ENCODE data around the gene RFWD3.

Gene RFWD3

DNA sequence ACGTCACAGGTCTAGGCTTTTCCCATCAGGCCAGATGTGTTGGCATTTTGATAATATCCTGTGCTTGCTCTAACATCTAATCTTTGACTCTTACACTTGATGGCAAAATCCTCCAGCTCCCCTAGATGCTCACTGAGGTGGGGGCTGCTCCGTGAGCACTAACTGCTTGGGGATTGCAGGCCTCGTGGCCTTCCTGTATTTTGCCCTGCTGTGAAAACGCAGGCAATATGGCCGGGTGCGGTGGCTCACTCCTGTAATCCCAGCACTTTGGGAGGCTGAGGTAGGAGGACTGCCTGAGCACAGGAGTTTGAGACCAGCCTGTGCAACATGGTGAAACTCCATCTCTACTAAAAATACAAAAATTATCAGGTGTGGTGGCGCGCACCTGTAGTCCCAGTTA lies 43.7 kb upstream of the RFWD3 start:
- no peak overlapping the region for H3K18ac ChIP-seq (ENCODE audit: low read length)
- H3K36me3 ChIP-seq (ENCODE audit: control insufficient read depth, insufficient read depth, low read length) = no peaks in the 10 kb centered on the region
- no peak overlapping the region for H3K4me2 ChIP-seq (ENCODE audit: low read length)
- H2BK15ac ChIP-seq (replicated peaks; ENCODE audit: low read depth) = no peak overlapping the region
- no peak overlapping the region for H3K4ac ChIP-seq (ENCODE audit: low read depth, low read length)
- H2AK5ac ChIP-seq (ENCODE audit: low read length) = no peak overlapping the region
- no peak overlapping the region for H3K23ac ChIP-seq (ENCODE audit: low read length)
- no peaks in the 10 kb centered on the region for H3K79me1 ChIP-seq (ENCODE audit: low read length)
- DNase-seq = no peak
- no CpG with 5 or more reads among the region's 8 CpGs for WGBS (ENCODE audit: extremely low coverage, insufficient coverage, low lambda C conversion rate)
- no peak overlapping the region for H2BK120ac ChIP-seq (ENCODE audit: low read depth, low read length)
- no peaks in the 10 kb centered on the region for H3K27me3 ChIP-seq (ENCODE audit: insufficient read depth, low read length, poor library complexity)
- no peaks in the 10 kb centered on the region for H3K79me2 ChIP-seq (ENCODE audit: control insufficient read depth, insufficient read depth, low read length)
- no peak overlapping the region for H4K8ac ChIP-seq (ENCODE audit: low read depth, low read length)
- H3K56ac ChIP-seq (ENCODE audit: low read length) = no peak overlapping the region
- H3K27ac ChIP-seq (ENCODE audit: low read depth, low read length) = no peak overlapping the region
- H3K4me3 ChIP-seq (ENCODE audit: low read length) = no peak overlapping the region
- H4K5ac ChIP-seq (ENCODE audit: low read length) = no peak overlapping the region
- no peak overlapping the region for H2BK5ac ChIP-seq (ENCODE audit: low read length)
- H3K4me1 ChIP-seq (ENCODE audit: control insufficient read depth, low read depth, low read length) = no peaks in the 10 kb centered on the region
- H3K9ac ChIP-seq (ENCODE audit: low read length) = no peak overlapping the region

DNA sequence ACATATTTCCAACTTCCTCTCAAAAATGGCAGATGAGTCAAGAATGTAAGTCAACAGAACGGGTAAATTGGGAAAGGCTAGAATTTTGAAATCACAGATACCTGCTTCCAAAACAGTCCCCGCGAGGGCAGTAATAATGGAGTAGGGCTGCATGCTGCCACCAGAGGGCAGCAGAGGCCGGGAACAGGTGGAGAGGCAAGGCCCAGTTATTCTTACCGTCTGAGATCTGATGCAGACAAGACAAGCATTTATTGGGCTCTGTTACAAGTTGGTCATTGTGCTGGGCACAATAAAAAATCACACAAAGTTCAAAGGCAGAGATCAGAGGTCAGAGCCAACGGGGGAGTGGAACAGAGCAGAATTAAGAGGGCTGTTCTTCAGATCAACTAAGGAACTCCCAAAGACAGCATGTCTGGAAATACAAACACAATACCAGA lies 42.8 kb upstream of the RFWD3 start:
- no CpG with 5 or more reads among the region's 6 CpGs for WGBS (ENCODE audit: extremely low coverage, insufficient coverage, low lambda C conversion rate)
- no peak overlapping the region for H2BK120ac ChIP-seq (ENCODE audit: low read depth, low read length)
- H3K4ac ChIP-seq (ENCODE audit: low read depth, low read length) = no peak overlapping the region
- no peak overlapping the region for H3K56ac ChIP-seq (ENCODE audit: low read length)
- no peak overlapping the region for H4K5ac ChIP-seq (ENCODE audit: low read length)
- H3K9ac ChIP-seq (ENCODE audit: low read length) = no peak overlapping the region
- no peak overlapping the region for H3K4me2 ChIP-seq (ENCODE audit: low read length)
- no peak overlapping the region for H2BK15ac ChIP-seq (replicated peaks; ENCODE audit: low read depth)
- H3K79me1 ChIP-seq (ENCODE audit: low read length) = no peaks in the 10 kb centered on the region
- no peak overlapping the region for H4K8ac ChIP-seq (ENCODE audit: low read depth, low read length)
- H3K18ac ChIP-seq (ENCODE audit: low read length) = no peak overlapping the region
- no peak overlapping the region for H3K4me3 ChIP-seq (ENCODE audit: low read length)
- no peaks in the 10 kb centered on the region for H3K27me3 ChIP-seq (ENCODE audit: insufficient read depth, low read length, poor library complexity)
- H2BK5ac ChIP-seq (ENCODE audit: low read length) = no peak overlapping the region
- no peaks in the 10 kb centered on the region for H3K79me2 ChIP-seq (ENCODE audit: control insufficient read depth, insufficient read depth, low read length)
- H3K4me1 ChIP-seq (ENCODE audit: control insufficient read depth, low read depth, low read length) = no peaks in the 10 kb centered on the region
- no peaks in the 10 kb centered on the region for H3K36me3 ChIP-seq (ENCODE audit: control insufficient read depth, insufficient read depth, low read length)
- no peak overlapping the region for H3K27ac ChIP-seq (ENCODE audit: low read depth, low read length)
- peak; percentile 73 for DNase-seq
- no peak overlapping the region for H2AK5ac ChIP-seq (ENCODE audit: low read length)
- H3K23ac ChIP-seq (ENCODE audit: low read length) = no peak overlapping the region

DNA sequence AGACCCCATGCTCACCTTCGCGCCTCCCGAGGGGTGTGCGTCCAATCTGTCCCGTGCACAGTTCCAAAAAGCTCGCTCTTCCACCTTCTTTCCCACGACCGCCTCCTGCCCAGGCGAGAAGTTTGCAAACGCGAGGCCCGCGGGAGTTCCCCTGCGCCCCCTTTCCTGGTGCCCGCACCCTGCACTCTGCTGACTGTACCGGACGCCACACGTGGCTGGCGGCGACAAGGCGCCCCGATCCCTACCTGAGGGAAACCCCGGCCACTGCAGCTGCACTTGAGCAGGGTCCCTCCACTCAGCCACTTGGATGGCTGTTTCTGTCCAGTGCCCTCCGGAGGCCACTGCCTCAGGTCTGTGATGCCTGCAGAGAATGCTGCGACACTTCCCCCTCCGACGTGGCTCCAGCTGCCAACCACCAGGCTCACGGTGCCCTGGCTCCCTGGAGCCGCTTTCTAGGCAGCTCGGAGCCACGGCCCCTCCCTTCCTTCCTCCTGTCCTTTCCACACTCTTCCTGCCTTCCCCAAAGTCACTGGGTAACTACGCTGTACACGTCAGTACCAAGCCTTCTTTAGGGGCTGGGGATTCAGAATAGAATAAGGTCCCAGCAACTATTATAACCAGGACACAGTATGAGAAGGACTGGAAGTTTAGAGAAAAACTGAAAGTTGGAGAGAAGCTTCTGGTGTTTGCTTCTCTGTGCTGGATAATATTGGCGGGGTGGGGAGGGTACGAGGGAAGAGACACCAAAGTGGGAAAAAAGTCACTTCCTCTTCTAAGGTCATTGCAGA lies 34.0 kb upstream of the RFWD3 start, which contains the start of gene MLKL:
TSS of gene MLKL (minus strand) at position 425 of the 788 bp plus-strand sequence. CDS start 5,105 bp downstream, outside the sequence.
- peak within 1 kb of the TSS; percentile 75 for H3K56ac ChIP-seq (ENCODE audit: low read length)
- peak; percentile 25 for DNase-seq
- no CpG with 5 or more reads among the region's 35 CpGs for WGBS (ENCODE audit: extremely low coverage, insufficient coverage, low lambda C conversion rate)
- no peaks in the 10 kb centered on the region for H3K79me1 ChIP-seq (ENCODE audit: low read length)
- no peaks in the 10 kb centered on the region for H3K4me1 ChIP-seq (ENCODE audit: control insufficient read depth, low read depth, low read length)
- no peaks in the 10 kb centered on the region for H3K79me2 ChIP-seq (ENCODE audit: control insufficient read depth, insufficient read depth, low read length)
- no peak within 1 kb of the TSS for H4K8ac ChIP-seq (ENCODE audit: low read depth, low read length)
- H3K4ac ChIP-seq (ENCODE audit: low read depth, low read length) = no peak within 1 kb of the TSS
- H2AK5ac ChIP-seq (ENCODE audit: low read length) = no peak within 1 kb of the TSS
- no peaks in the 10 kb centered on the region for H3K36me3 ChIP-seq (ENCODE audit: control insufficient read depth, insufficient read depth, low read length)
- no peak within 1 kb of the TSS for H4K5ac ChIP-seq (ENCODE audit: low read length)
- peak within 1 kb of the TSS; percentile 56 for H3K9ac ChIP-seq (ENCODE audit: low read length)
- H3K4me2 ChIP-seq (ENCODE audit: low read length) = peak within 1 kb of the TSS; percentile 28
- H3K18ac ChIP-seq (ENCODE audit: low read length) = no peak within 1 kb of the TSS
- no peak within 1 kb of the TSS for H3K23ac ChIP-seq (ENCODE audit: low read length)
- peaks cover 1% of the 10 kb centered on the region for H3K27me3 ChIP-seq (ENCODE audit: insufficient read depth, low read length, poor library complexity)
- H2BK5ac ChIP-seq (ENCODE audit: low read length) = no peak within 1 kb of the TSS
- H3K27ac ChIP-seq (ENCODE audit: low read depth, low read length) = no peak within 1 kb of the TSS
- H2BK120ac ChIP-seq (ENCODE audit: low read depth, low read length) = no peak within 1 kb of the TSS
- no peak within 1 kb of the TSS for H2BK15ac ChIP-seq (replicated peaks; ENCODE audit: low read depth)
- H3K4me3 ChIP-seq (ENCODE audit: low read length) = peak within 1 kb of the TSS; percentile 9

DNA sequence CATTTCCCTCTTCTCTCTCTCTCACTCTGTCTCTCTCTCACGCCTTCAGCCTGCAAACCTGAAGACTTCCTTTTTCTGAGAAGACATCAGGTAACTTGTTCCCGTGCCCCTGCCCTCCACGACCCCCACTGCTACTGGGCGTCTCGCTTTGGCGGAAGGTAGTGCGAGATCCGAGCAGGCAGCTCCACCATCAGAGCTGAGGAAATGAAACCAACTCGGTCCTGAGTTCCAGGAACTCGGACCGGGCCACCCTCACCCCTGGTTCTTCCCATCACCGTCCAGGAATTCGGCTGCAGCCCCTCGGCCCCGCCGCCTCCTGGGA lies 33.4 kb upstream of the RFWD3 start:
- DNase-seq = no peak
- Histone ChIP-seq H3K27ac (ENCODE audit: low read depth, low read length) (no peak overlapping the region), H3K18ac (ENCODE audit: low read length) (no peak overlapping the region), H4K5ac (ENCODE audit: low read length) (no peak overlapping the region), H2BK120ac (ENCODE audit: low read depth, low read length) (no peak overlapping the region), H3K4me2 (ENCODE audit: low read length) (peak overlapping the region; percentile 28), H3K79me2 (ENCODE audit: control insufficient read depth, insufficient read depth, low read length) (no peaks in the 10 kb centered on the region), H3K23ac (ENCODE audit: low read length) (no peak overlapping the region), H3K4ac (ENCODE audit: low read depth, low read length) (no peak overlapping the region), H3K4me1 (ENCODE audit: control insufficient read depth, low read depth, low read length) (no peaks in the 10 kb centered on the region), H3K79me1 (ENCODE audit: low read length) (no peaks in the 10 kb centered on the region), H3K4me3 (ENCODE audit: low read length) (peak overlapping the region; percentile 9), H3K27me3 (ENCODE audit: insufficient read depth, low read length, poor library complexity) (peaks cover 1% of the 10 kb centered on the region), H3K9ac (ENCODE audit: low read length) (peak overlapping the region; percentile 56), H2BK5ac (ENCODE audit: low read length) (no peak overlapping the region), H3K56ac (ENCODE audit: low read length) (peak overlapping the region; percentile 75), H2BK15ac (replicated peaks; ENCODE audit: low read depth) (no peak overlapping the region), H3K36me3 (ENCODE audit: control insufficient read depth, insufficient read depth, low read length) (no peaks in the 10 kb centered on the region), H2AK5ac (ENCODE audit: low read length) (no peak overlapping the region), H4K8ac (ENCODE audit: low read depth, low read length) (no peak overlapping the region)
- WGBS (ENCODE audit: extremely low coverage, insufficient coverage, low lambda C conversion rate) = no CpG with 5 or more reads among the region's 16 CpGs

DNA sequence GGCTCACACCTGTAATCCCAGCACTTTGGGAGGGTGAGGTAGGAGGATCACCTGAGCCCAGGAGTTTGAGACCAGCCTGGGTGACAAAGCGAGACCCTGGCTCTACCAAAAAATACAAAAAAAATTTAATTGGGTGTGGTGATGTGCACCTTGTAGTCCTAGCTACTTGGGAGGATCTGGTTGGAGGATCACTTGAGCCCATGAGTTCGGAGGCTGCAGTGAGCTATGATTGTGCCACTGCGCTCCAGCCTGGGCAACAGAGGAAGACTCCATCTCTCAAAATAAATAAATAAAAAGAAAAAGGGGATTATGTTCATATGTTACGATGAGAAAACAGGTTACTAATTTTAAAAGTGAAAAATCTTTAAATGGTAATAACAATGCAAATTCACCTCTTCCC lies 33.0 kb upstream of the RFWD3 start:
- Histone ChIP-seq H3K4ac (ENCODE audit: low read depth, low read length) (no peak overlapping the region), H4K5ac (ENCODE audit: low read length) (no peak overlapping the region), H3K56ac (ENCODE audit: low read length) (no peak overlapping the region), H3K9ac (ENCODE audit: low read length) (no peak overlapping the region), H3K4me3 (ENCODE audit: low read length) (no peak overlapping the region), H3K23ac (ENCODE audit: low read length) (no peak overlapping the region), H2BK15ac (replicated peaks; ENCODE audit: low read depth) (no peak overlapping the region), H3K79me1 (ENCODE audit: low read length) (no peaks in the 10 kb centered on the region), H2BK120ac (ENCODE audit: low read depth, low read length) (no peak overlapping the region), H2AK5ac (ENCODE audit: low read length) (no peak overlapping the region), H3K4me1 (ENCODE audit: control insufficient read depth, low read depth, low read length) (no peaks in the 10 kb centered on the region), H3K36me3 (ENCODE audit: control insufficient read depth, insufficient read depth, low read length) (no peaks in the 10 kb centered on the region), H3K18ac (ENCODE audit: low read length) (no peak overlapping the region), H3K79me2 (ENCODE audit: control insufficient read depth, insufficient read depth, low read length) (no peaks in the 10 kb centered on the region), H3K27ac (ENCODE audit: low read depth, low read length) (no peak overlapping the region), H2BK5ac (ENCODE audit: low read length) (no peak overlapping the region), H4K8ac (ENCODE audit: low read depth, low read length) (no peak overlapping the region), H3K4me2 (ENCODE audit: low read length) (no peak overlapping the region), H3K27me3 (ENCODE audit: insufficient read depth, low read length, poor library complexity) (peaks cover 1% of the 10 kb centered on the region)
- no CpG with 5 or more reads among the region's 4 CpGs for WGBS (ENCODE audit: extremely low coverage, insufficient coverage, low lambda C conversion rate)
- no peak for DNase-seq

DNA sequence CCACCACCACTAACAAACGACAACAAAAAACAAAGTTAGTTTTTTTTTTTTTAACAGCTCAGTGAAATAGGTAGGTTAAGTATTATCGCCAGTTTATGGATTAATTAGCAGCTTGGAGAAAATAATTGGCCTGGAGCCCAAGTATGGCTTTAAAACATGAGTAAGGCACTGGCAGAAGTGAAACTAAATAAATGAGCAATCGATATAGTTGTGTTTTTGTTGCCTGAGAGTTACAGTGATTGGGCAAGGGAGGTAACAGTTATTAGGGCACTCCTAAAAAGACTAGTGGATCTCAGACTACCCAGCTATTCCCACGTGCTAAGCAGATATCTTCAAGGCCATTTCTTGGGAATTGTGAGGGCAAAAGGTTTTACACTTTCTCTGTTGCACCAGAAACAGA lies 31.5 kb upstream of the RFWD3 start:
- no peak overlapping the region for H3K9ac ChIP-seq (ENCODE audit: low read length)
- no peaks in the 10 kb centered on the region for H3K4me1 ChIP-seq (ENCODE audit: control insufficient read depth, low read depth, low read length)
- no peaks in the 10 kb centered on the region for H3K79me1 ChIP-seq (ENCODE audit: low read length)
- H2BK120ac ChIP-seq (ENCODE audit: low read depth, low read length) = no peak overlapping the region
- WGBS (ENCODE audit: extremely low coverage, insufficient coverage, low lambda C conversion rate) = no CpG with 5 or more reads among the region's 4 CpGs
- no peak overlapping the region for H3K18ac ChIP-seq (ENCODE audit: low read length)
- H4K5ac ChIP-seq (ENCODE audit: low read length) = no peak overlapping the region
- no peak overlapping the region for H2BK5ac ChIP-seq (ENCODE audit: low read length)
- peaks cover 1% of the 10 kb centered on the region for H3K27me3 ChIP-seq (ENCODE audit: insufficient read depth, low read length, poor library complexity)
- H3K27ac ChIP-seq (ENCODE audit: low read depth, low read length) = no peak overlapping the region
- DNase-seq = no peak
- no peak overlapping the region for H4K8ac ChIP-seq (ENCODE audit: low read depth, low read length)
- H3K56ac ChIP-seq (ENCODE audit: low read length) = no peak overlapping the region
- H3K4me3 ChIP-seq (ENCODE audit: low read length) = no peak overlapping the region
- no peak overlapping the region for H2AK5ac ChIP-seq (ENCODE audit: low read length)
- no peak overlapping the region for H3K4ac ChIP-seq (ENCODE audit: low read depth, low read length)
- no peak overlapping the region for H2BK15ac ChIP-seq (replicated peaks; ENCODE audit: low read depth)
- no peak overlapping the region for H3K4me2 ChIP-seq (ENCODE audit: low read length)
- no peaks in the 10 kb centered on the region for H3K36me3 ChIP-seq (ENCODE audit: control insufficient read depth, insufficient read depth, low read length)
- no peaks in the 10 kb centered on the region for H3K79me2 ChIP-seq (ENCODE audit: control insufficient read depth, insufficient read depth, low read length)
- no peak overlapping the region for H3K23ac ChIP-seq (ENCODE audit: low read length)

Measured in mesendoderm (in vitro differentiated cells).